Choroid plexus epithelial cell (primary cell): ENCODE data around the gene EGFL8.

Experiments
- DNase-seq: peaks from one replicate; pipeline ENCODE4 v3.0.0-alpha.2; 2010; ENCODE audit warnings: low read depth
- H3K4me3 ChIP-seq: 2 replicates; pipeline ENCODE4 v1.5.1; 2011; ENCODE audit warnings: low read depth, mild to moderate bottlenecking, control low read depth, low read length, moderate library complexity
- TF ChIP-seq, protein P1 (sequence below): conservative IDR thresholded peaks from 2 replicates; pipeline ENCODE4 v1.5.1; 2011; ENCODE audit warnings: low read depth, mild to moderate bottlenecking, control low read depth, inconsistent platforms, low read length, moderate library complexity

Gene EGFL8

DNA sequence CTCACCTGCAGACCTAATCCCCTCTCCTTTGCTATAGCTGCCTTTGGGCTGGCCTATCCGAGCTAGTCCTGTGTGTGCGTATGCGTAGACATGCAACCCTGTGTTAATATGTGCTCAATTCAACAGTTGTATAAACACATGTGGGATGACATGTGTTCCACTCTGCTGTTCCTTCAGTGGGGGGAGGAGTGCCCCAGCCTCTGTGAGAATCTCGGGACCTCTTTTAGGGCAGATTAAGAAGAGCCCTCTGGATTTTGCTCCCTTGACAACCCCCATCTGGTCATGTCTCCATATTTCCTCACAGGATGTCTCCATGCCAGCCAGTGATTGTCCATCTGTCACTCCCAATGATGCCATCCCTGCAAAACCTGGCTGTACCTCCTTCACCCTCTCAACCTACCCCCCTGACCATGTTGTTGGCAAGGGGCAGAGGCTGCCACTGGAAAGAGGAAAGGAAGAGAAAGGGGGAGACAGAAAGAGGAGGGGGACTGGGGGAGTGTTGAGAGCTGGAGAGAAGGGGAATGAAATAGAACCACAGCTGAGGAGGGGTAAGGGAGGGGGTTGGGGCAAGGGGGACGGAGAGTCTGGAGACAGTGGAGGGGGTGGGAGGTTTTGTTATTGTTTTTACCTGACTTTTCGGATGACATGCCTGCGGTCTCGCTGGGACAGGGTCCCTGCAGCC, 13.1 kb upstream of the EGFL8 start:
- TF ChIP-seq, protein P1, sequence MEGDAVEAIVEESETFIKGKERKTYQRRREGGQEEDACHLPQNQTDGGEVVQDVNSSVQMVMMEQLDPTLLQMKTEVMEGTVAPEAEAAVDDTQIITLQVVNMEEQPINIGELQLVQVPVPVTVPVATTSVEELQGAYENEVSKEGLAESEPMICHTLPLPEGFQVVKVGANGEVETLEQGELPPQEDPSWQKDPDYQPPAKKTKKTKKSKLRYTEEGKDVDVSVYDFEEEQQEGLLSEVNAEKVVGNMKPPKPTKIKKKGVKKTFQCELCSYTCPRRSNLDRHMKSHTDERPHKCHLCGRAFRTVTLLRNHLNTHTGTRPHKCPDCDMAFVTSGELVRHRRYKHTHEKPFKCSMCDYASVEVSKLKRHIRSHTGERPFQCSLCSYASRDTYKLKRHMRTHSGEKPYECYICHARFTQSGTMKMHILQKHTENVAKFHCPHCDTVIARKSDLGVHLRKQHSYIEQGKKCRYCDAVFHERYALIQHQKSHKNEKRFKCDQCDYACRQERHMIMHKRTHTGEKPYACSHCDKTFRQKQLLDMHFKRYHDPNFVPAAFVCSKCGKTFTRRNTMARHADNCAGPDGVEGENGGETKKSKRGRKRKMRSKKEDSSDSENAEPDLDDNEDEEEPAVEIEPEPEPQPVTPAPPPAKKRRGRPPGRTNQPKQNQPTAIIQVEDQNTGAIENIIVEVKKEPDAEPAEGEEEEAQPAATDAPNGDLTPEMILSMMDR = no peak
- peak overlapping the region; percentile 48 for H3K4me3 ChIP-seq
- DNase-seq = no peak

DNA sequence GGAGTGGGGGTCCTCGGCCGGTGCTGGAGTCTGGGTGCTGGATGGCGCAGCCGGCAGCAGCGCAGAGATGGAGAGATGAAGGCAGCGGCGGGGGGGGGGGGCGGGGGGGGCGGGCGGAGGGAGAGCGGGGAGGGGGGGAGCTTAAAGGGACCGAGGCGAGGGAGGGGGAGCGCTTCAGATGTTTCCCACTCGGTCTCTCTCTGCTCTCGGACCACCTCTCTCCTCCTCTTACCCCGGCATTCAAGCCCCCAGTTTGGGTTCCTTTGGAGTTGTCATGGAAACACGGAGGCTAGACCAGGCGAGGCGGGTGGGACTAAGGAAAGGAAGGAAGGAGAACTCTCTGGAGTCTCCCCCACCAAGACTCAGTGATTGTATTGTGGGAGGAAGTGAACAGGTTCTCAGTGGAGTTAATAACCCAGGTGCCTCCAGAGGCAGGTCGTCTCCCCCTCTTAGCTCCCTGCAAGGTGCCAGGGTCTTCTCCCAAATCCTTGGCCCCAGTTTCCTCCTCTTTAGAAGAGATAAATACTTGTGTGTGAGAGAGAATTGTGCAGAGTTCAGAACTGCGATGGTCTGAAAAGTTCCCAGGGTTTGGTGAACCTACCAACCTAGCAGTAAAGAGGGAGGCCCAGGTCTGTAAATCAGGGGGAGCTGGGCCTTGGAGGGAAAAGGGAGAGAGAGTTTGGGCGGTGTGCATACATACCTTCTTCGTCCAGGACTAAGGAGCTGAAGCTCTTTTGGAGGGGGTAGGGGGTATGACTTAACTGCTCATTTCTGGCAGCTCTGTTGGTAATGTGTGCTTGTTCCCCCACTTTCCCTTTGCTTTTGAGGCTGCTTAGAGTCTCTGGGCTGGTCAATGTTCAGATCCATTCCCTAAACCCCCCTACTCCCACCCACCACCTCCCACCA, 12.3 kb upstream of the EGFL8 start, which contains the start of gene PRRT1:
Gene PRRT1 (minus strand): TSS at position 77 of the 906 bp plus-strand sequence. CDS start 112 bp downstream, outside the sequence.
- TF ChIP-seq, protein P1 = no peak

DNA sequence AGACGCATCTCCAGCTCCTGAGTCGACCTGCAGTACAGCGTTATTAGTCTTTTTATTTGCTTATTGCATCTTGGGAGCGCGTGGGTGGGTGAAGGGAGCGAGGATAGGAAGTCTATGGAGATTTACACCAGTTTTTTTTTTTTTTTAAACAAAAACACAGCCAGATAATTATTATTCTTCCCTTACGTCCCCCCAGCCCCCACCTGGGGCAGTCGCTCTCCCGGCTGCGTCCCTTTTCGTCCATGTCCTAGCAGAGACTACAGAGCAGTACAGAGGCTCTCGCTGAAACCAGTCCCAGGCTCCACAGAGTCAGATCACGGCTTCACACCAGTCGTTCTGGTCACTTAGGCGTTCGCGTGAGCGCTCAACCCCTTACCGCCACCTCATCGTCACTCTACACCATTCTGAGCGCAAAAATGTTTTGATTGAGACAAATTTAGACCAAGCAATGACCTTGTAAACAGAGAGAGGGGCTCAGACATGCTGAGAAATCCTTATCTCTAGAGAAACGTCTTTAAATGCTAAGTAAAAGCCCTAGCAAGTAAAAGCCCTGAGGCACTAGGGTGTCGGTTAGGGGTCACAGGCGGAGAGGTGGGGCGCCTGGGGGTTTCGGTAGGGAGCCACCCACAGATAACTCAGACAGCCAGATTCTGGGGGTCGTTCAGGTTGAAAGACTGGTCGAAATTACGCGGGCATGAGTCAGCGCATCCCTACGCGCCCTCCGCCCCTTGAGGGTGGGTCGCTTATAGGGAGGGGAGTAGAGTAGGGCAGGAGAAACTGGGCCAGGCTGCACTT, 11.4 kb upstream of the EGFL8 start:
- DNase-seq = peak; percentile 48
- TF ChIP-seq, protein P1 = no peak
- peak overlapping the region; percentile 96 for H3K4me3 ChIP-seq

More for the DNA sequence above, 12.3 kb upstream of the EGFL8 start, which contains the start of gene PRRT1:
- no peak for DNase-seq
- H3K4me3 ChIP-seq = peak within 1 kb of the TSS; percentile 96

DNA sequence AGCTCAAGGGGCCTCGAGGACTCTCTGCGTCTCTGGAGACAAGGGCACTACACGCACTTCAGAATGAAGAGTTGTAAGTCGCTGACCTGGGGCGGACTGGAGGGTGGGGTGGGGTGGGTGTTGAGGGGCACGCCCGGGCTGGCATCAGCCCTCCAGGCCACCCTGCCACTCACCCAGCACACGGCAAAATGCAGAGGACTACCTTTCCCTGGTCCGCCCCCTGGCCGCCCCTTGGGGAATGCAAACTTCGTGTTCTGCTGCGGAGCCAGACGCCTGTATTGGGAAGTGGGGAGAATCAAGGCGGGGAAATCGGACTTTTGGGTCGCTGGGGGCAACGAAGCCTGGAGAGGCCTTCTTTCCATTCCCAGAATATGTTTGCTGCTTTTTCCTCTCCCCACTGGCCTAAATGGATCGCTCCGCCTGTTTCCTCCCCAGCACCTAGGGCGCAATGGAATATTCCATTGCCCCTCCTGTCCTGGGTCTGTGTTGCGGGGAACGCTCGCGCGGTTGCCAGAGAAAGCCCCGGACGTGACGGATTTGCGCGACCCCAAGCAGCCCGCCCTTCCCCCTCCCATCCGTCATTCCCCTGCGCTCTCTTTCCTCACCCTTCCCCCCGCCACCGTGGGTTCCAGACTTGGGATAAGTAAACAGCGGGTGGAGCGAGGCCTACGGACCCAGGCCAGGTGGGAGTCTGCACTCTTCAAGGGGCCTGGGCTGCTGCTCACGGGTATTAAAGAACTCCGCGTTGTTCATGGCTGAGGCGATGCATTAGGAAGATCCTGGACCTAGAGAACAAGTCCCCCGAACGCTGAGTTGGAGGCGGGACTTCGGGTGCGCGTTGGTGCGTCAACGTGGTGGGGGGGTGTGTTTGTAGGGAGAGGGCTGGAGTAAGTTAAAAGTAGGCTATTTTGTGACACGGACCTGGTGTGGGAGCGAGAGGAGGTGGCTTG, 10.6 kb upstream of the EGFL8 start, which contains the start of gene PPT2:
Gene PPT2 (plus strand): TSS at position 578 of the 950 bp plus-strand sequence. CDS start 454 bp downstream, outside the sequence.
- TF ChIP-seq, protein P1 = peak; percentile 53
- peak within 1 kb of the TSS; percentile 96 for H3K4me3 ChIP-seq
- peak; percentile 98 for DNase-seq

DNA sequence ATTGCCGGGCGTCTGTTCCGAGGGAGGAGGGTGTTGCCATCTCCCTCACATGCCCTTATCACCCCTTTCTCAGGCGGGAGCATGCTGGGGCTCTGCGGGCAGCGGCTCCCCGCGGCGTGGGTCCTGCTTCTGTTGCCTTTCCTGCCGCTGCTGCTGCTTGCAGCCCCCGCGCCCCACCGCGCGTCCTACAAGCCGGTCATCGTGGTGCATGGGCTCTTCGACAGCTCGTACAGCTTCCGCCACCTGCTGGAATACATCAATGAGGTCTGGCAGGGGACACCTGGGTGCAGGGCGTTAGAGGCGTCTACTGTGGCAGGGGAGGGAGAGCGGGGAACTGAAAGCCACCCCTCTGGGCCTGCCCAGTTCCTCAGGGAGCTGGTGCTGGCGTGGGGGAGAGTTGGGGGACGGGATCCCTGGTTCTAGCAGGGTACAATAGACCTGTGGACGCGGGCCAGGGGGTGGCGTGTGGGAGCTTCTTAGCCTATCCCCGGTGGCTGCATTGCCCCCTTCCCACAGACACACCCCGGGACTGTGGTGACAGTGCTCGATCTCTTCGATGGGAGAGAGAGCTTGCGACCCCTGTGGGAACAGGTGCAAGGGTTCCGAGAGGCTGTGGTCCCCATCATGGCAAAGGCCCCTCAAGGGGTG, 9.8 kb upstream of the EGFL8 start:
- peak overlapping the region; percentile 96 for H3K4me3 ChIP-seq
- peak; percentile 77 for DNase-seq
- TF ChIP-seq, protein P1 = peak; percentile 73
